Psoas muscle (tissue), 8 donors: ENCODE data around the gene QARS1. TPM values are rescaled to one million over a fixed set of nuclear protein-coding genes. Genes with fewer than 3 reads are reported as not detected.

ENCODE experiments used
- ATAC-seq, 4 donors: fragments of 200-7000 bp; cut with Tn5 transposase; one replicate each; pipeline ENCODE4 v1.9.1; 2020; ENCODE audit warnings: moderate library complexity in 3 of 4, mild to moderate bottlenecking in 2 of 4
- DNase-seq, 2 donors: peaks; one replicate each; pipeline ENCODE4 v3.0.0-alpha.2; 2020
- H3K27ac ChIP-seq: fragments of 200-600 bp; one replicate; pipeline ENCODE4 v1.8.0; 2022
- H3K27me3 ChIP-seq, 3 donors: fragments of 200-600 bp in 1 of 3; one replicate each; pipeline versions ENCODE4 v1.6.1 to v1.8.0; 2013 to 2022; ENCODE audit warnings: low read length in 2 of 3, mild to moderate bottlenecking in 2 of 3, moderate library complexity in 1 of 3; ENCODE audit not compliant: insufficient read depth in 3 of 3
- H3K36me3 ChIP-seq, 2 donors: fragments of 200-600 bp in 1 of 2; one replicate each; pipeline versions ENCODE4 v1.6.1 to v1.8.0; 2013 to 2022; ENCODE audit warnings: low read depth in 1 of 2, mild to moderate bottlenecking in 1 of 2, moderate library complexity in 1 of 2; ENCODE audit not compliant: insufficient read depth in 1 of 2
- H3K4me1 ChIP-seq: fragments of 200-600 bp; one replicate; pipeline ENCODE4 v1.8.0; 2022
- H3K4me3 ChIP-seq: fragments of 200-600 bp; one replicate; pipeline ENCODE4 v1.8.0; 2022; ENCODE audit warnings: mild to moderate bottlenecking
- H3K9me3 ChIP-seq: fragments of 200-600 bp; one replicate; pipeline ENCODE4 v1.8.0; 2022
- CTCF ChIP-seq: fragments of 200-600 bp; IDR thresholded peaks from one replicate; pipeline ENCODE4 v1.8.0; 2022; ENCODE audit warnings: antibody characterized with exemption
- WGBS, 3 donors: extraction: QIAGEN DNeasy Blood & Tissue Kit; methylation state at CpG; one replicate each; pipeline versions ENCODE4 v1.1.6 to v1.1.7; 2013; 5-methylcytosine and 5-hydroxymethylcytosine counted together
- intact Hi-C, 2 donors: fragments of 100-400 bp; cut with DNase I; formaldehyde crosslinking; loops; one replicate each; pipeline versions ENCODE4 v1.11.0 to v1.14.2; 2022
- polyA plus RNA-seq, 3 donors: library from polyadenylated mRNA; stranded (reverse); fragments of 200-250 nt; gene quantifications; one replicate each; pipeline ENCODE4 v1.2.3, GENCODE V29; 2013
- total RNA-seq, 4 donors: library from RNA; stranded (reverse); fragmentation: NEBNext Ultra II Directional in 2 of 4; extraction: Animal tissue kit (Norgen Biotek cat#: 25700) in 2 of 4; gene quantifications; one replicate each; pipeline versions ENCODE4 v1.2.1 to v1.2.4, GENCODE V29; 2021 to 2023
- donor health status: healthy with polysubstance abuse.
- donor health status: DM: no; HTN: no; CAD: no; lungs with moderate emphysema.
- donor health status: Bipolar disorder and iron deficiency.
- donor health status: healthy.
- donor health status: DM: yes; HTN: yes; CAD: no.
- donor health status: DM: no; HTN: no; CAD: no.
- donor health status: DM: no; HTN: no; CAD: no.
- donor health status: DM: yes; HTN: yes; CAD: no.

QARS1 gene
- total and polyA plus RNA-seq, 7 donors, result 120 to 200 (median 157) TPM

- intact Hi-C loops, result no loop called here
- no peak for TF ChIP-seq CTCF
These were observed 5.5 kb downstream of the QARS1 start for GRCh38 chr3:49098910-49099630.

DNA sequence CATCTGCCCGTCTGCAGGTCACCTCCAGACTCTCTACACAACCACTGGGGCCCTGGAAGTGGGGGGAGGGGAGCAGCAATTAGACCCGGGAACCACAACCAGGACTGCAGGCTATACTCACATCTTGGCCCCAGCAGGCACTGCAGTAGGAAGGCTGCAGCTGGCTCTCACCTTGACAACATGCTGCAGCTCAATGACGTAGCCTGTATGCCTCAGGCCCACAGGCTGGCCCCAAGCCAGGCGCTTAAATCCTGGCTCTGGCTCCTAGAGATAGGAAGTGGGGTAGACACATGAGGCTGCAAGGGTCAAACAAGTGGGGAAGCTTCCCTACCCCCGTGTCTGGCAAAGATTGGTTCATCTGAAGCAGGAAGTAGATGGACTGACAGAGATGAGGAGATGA is 6.1 kb downstream of the QARS1 start:
- Histone ChIP-seq H3K4me3 (no peak overlapping the region), H3K4me1 (peaks cover 14% of the 10 kb centered on the region), H3K27me3 (no peaks in the 10 kb centered on the region), H3K9me3 (no peaks in the 10 kb centered on the region), H3K27ac (no peak overlapping the region), H3K36me3 (peaks cover 21 to 78% of the 10 kb centered on the region in 2 donors)
- ATAC-seq, result no peak
- TF ChIP-seq CTCF, result no peak
- intact Hi-C loops, result no loop called here
- WGBS, 3 donors, result 43 to 51% (median 51%) methylated on average over 5 of the region's 5 CpGs
- DNase-seq, result peak in 1 of 2 donors; percentile 54

More at GRCh38 chr3:49098910-49099630, 5.5 kb downstream of the QARS1 start:
- Histone ChIP-seq H3K27ac (no peak overlapping the region), H3K9me3 (no peaks in the 10 kb centered on the region), H3K4me1 (peaks cover 19% of the 10 kb centered on the region), H3K36me3 (peaks cover 21 to 79% of the 10 kb centered on the region in 2 donors), H3K27me3 (no peaks in the 10 kb centered on the region), H3K4me3 (no peak overlapping the region)
- WGBS, 3 donors, result 84 to 90% (median 85%) methylated on average over 13 of the region's 13 CpGs
- peak in 1 of 2 donors; percentile 28 for DNase-seq
- no peak for ATAC-seq

DNA sequence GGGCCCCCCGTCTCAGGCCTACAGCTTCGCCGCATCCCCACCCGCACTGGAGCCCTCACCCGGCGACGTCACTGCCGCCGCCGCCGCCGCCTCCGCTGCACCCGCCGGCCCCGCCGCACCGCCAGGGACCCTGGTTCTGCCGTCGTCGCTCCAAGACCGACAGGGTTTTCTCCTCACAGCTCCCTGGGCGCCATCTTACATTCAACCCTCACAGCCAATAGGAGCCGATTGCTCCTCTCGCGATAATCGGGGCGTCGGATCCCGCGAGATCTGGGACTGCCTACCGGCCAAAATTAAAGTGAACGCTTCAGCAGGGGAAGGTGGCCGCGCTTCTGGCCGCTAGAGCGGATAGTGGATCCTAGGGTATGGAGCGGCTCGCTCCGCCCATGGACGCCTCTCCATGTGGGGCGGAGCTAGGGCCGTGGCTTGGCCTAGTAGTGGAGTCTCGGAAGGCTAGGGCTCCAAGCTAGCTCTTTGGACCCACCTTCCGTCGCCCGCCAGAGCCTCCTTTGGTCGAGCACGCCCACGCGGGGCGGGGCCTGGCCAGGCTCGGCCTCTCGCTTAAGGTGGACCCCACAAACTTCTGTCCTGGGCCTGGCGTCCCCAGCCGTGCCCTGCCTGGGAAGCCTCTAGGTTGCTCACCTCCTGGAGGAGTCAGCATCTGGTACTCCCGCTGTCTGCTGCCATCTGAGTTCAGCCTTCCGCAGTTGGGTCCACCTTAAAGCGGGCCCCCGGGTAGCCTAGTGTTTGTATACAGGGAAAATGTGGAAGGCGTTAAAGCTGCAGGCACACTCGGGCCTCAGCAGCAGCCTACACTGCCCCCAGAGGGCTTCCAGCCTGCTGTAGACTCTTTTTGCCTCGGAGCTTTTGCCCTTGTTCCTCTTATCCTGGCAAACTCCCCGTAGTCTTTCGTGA is 10.4 kb downstream of the QARS1 start, which contains the start of gene QRICH1:
Gene QRICH1 (minus strand): TSS at position 219 of the 915 bp plus-strand sequence. CDS start 17,054 bp downstream, outside the sequence.
- DNase-seq (peak; percentile 97 to 99), ATAC-seq (peak; percentile 91 to 93 (median 92))
- Histone ChIP-seq H3K9me3 (no peaks in the 10 kb centered on the region), H3K4me3 (peak within 1 kb of the TSS; percentile 95), H3K36me3 (peaks cover 8 to 46% of the 10 kb centered on the region in 2 donors), H3K4me1 (peaks cover 42% of the 10 kb centered on the region), H3K27ac (peak within 1 kb of the TSS; percentile 89), H3K27me3 (no peaks in the 10 kb centered on the region)
- WGBS, 3 donors, result 0 to 1% (median 0%) methylated on average over 61 to 65 of the region's 65 CpGs
- peak; percentile 55 for TF ChIP-seq CTCF
- intact Hi-C loops, result loop anchor here in 1 of 2 donors (5.0 kb wide), 2 partner anchors 62 to 107 kb away; no protein-coding TSS in a partner anchor

GRCh38 chr3:49092938-49093852 is 11.4 kb downstream of the QARS1 start:
- peak overlapping the region; percentile 95 for H3K4me3 ChIP-seq
- peaks cover 2 to 37% of the 10 kb centered on the region in 2 donors for H3K36me3 ChIP-seq
- TF ChIP-seq CTCF, result no peak
- ATAC-seq (peak; percentile 60 to 70 (median 64)), DNase-seq (peak; percentile 85 to 90)
- H3K9me3 ChIP-seq, result no peaks in the 10 kb centered on the region
- H3K4me1 ChIP-seq, result peaks cover 48% of the 10 kb centered on the region
- peak overlapping the region; percentile 89 for H3K27ac ChIP-seq
- WGBS, 3 donors, result 0% methylated on average over 53 to 86 of the region's 86 CpGs
- intact Hi-C loops, result loop anchor here in 1 of 2 donors (5.0 kb wide), 2 partner anchors 61 to 106 kb away; no protein-coding TSS in a partner anchor
- no peaks in the 10 kb centered on the region for H3K27me3 ChIP-seq
